IMR-90 (cell line): ENCODE results near the gene ZNF541. TPM values are rescaled to one million over a fixed set of nuclear protein-coding genes. Genes with fewer than 3 reads are reported as not detected.

Experiments
- ATAC-seq: fragments of 200-7000 bp; cut with Tn5 transposase; 2 replicates; pipeline ENCODE4 v1.9.1; 2020; ENCODE audit warnings: low read depth, mild to moderate bottlenecking, moderate library complexity
- BruUV-seq: library from RNA; stranded (reverse); fragments of 400-500 nt; replicated peaks from 2 replicates; lab custom pipeline; 2021; lab: Mats Ljungman, UMichigan
- CTCF ChIA-PET: fragments of 300-600 bp; formaldehyde crosslinking; extraction: SDS; loops from one replicate; lab custom pipeline; 2021; ENCODE audit warnings: antibody characterized with exemption; lab: Yijun Ruan, JAX
- POLR2A ChIA-PET: fragments of 300-600 bp; sonication (Branson Sonifier 250); formaldehyde crosslinking; loops from one replicate; lab custom pipeline; 2022; ENCODE audit warnings: antibody characterized with exemption; ENCODE audit not compliant: unreplicated experiment; lab: Charles Lee
- DNase-seq: peaks from one replicate; pipeline ENCODE4 v3.0.0; 2013
- H2AFZ ChIP-seq: replicated peaks from 2 replicates; pipeline ENCODE3; 2013; ENCODE audit warnings: low read length, mild to moderate bottlenecking; ENCODE audit not compliant: poor library complexity
- H2AK5ac ChIP-seq: 2 replicates; pipeline ENCODE4 v1.6.1; 2013; ENCODE audit warnings: low read depth, low read length, inconsistent platforms
- H2AK9ac ChIP-seq: replicated peaks from 2 replicates; pipeline ENCODE3; 2013; ENCODE audit warnings: mild to moderate bottlenecking, low read depth, low read length, moderate library complexity; ENCODE audit not compliant: poor library complexity
- H2BK120ac ChIP-seq: 2 replicates; pipeline ENCODE4 v1.6.1; 2013; ENCODE audit warnings: low read depth, low read length, inconsistent platforms
- H2BK15ac ChIP-seq: 3 replicates; pipeline ENCODE4 v1.6.1; 2013; ENCODE audit warnings: low read depth, low read length, inconsistent platforms
- H2BK20ac ChIP-seq: 2 replicates; pipeline ENCODE4 v1.6.1; 2013; ENCODE audit warnings: low read depth, mild to moderate bottlenecking, inconsistent platforms, low read length, moderate library complexity
- H2BK5ac ChIP-seq: 2 replicates; pipeline ENCODE4 v1.6.1; 2013; ENCODE audit warnings: mild to moderate bottlenecking, low read depth, low read length, inconsistent platforms; ENCODE audit not compliant: poor library complexity, severe bottlenecking
- H3K14ac ChIP-seq: replicated peaks from 2 replicates; pipeline ENCODE4 v1.6.1; 2013; ENCODE audit warnings: low read depth, low read length, inconsistent platforms
- H3K18ac ChIP-seq: 2 replicates; pipeline ENCODE4 v1.6.1; 2013; ENCODE audit warnings: low read depth, low read length, control low read depth
- H3K23ac ChIP-seq: 2 replicates; pipeline ENCODE4 v1.6.1; 2013; ENCODE audit warnings: low read depth, low read length, inconsistent platforms
- H3K27ac ChIP-seq: 2 replicates; pipeline ENCODE4 v1.5.1; 2013; ENCODE audit warnings: mild to moderate bottlenecking, control low read depth, low read length; ENCODE audit not compliant: insufficient read depth
- H3K27me3 ChIP-seq: 2 replicates; pipeline ENCODE4 v1.6.1; 2013; ENCODE audit warnings: low read length; ENCODE audit not compliant: control insufficient read depth, insufficient read depth
- H3K36me3 ChIP-seq: 2 replicates; pipeline ENCODE4 v1.6.1; 2013; ENCODE audit warnings: low read length, mixed read lengths; ENCODE audit not compliant: control insufficient read depth, insufficient read depth
- H3K4ac ChIP-seq: 2 replicates; pipeline ENCODE4 v1.6.1; 2013; ENCODE audit warnings: low read depth, low read length, inconsistent platforms
- H3K4me1 ChIP-seq: 2 replicates; pipeline ENCODE4 v1.6.1; 2013; ENCODE audit warnings: low read length, mixed read lengths; ENCODE audit not compliant: control insufficient read depth, insufficient read depth
- H3K4me2 ChIP-seq: 2 replicates; pipeline ENCODE4 v1.6.1; 2013; ENCODE audit warnings: low read depth, mild to moderate bottlenecking, control low read depth, low read length, moderate library complexity
- H3K4me3 ChIP-seq: 2 replicates; pipeline ENCODE4 v1.5.1; 2013; ENCODE audit warnings: low read depth, mild to moderate bottlenecking, control low read depth, low read length, moderate library complexity; ENCODE audit not compliant: insufficient read depth
- H3K56ac ChIP-seq: 2 replicates; pipeline ENCODE4 v1.6.1; 2013; ENCODE audit warnings: low read length, inconsistent platforms; ENCODE audit not compliant: insufficient read depth; ENCODE audit errors: extremely low read depth
- H3K79me1 ChIP-seq, 2 experiments: 2 replicates each; pipeline ENCODE4 v1.6.1; 2013; ENCODE audit warnings: low read length in 2 of 2, inconsistent platforms in 1 of 2, low read depth in 1 of 2
- H3K9ac ChIP-seq: 2 replicates; pipeline ENCODE4 v1.6.1; 2013; ENCODE audit warnings: low read depth, low read length, control low read depth
- H3K9me1 ChIP-seq: 2 replicates; pipeline ENCODE4 v1.6.1; 2013; ENCODE audit warnings: low read length, inconsistent platforms; ENCODE audit not compliant: insufficient read depth
- H3K9me3 ChIP-seq: 2 replicates; pipeline ENCODE4 v1.6.1; 2013; ENCODE audit warnings: low read length; ENCODE audit not compliant: control insufficient read depth, insufficient read depth
- H4K20me1 ChIP-seq: 2 replicates; pipeline ENCODE4 v1.6.1; 2013; ENCODE audit warnings: low read length, inconsistent platforms; ENCODE audit not compliant: insufficient read depth
- H4K5ac ChIP-seq: 2 replicates; pipeline ENCODE4 v1.6.1; 2013; ENCODE audit warnings: mild to moderate bottlenecking, low read depth, low read length, control low read depth
- H4K8ac ChIP-seq, 2 experiments: 2 replicates each; pipeline ENCODE4 v1.6.1; 2013; ENCODE audit warnings: low read depth in 2 of 2, low read length in 2 of 2, control low read depth in 1 of 2, inconsistent platforms in 1 of 2
- H4K91ac ChIP-seq: 2 replicates; pipeline ENCODE4 v1.6.1; 2013; ENCODE audit warnings: low read depth, low read length, inconsistent platforms; ENCODE audit not compliant: insufficient read depth
- BHLHE40 ChIP-seq: fragments of 150-350 bp; IDR thresholded peaks from 2 replicates; pipeline ENCODE4 v1.6.1; 2016; ENCODE audit warnings: mild to moderate bottlenecking, low read depth, low read length
- CEBPB ChIP-seq: IDR thresholded peaks from 2 replicates; pipeline ENCODE4 v1.6.1; 2012; ENCODE audit warnings: low read depth, low read length, improper control_type of control experiment
- CHD1 ChIP-seq: IDR thresholded peaks from 2 replicates; pipeline ENCODE4 v1.6.1; 2012; ENCODE audit warnings: low read depth, low read length, improper control_type of control experiment
- CTCF ChIP-seq: conservative IDR thresholded peaks from 2 replicates; pipeline ENCODE4 v1.5.1; 2012; ENCODE audit warnings: mild to moderate bottlenecking, low read depth, low read length, improper control_type of control experiment
- ELK1 ChIP-seq: fragments of 150-350 bp; IDR thresholded peaks from 2 replicates; pipeline ENCODE4 v1.6.1; 2016; ENCODE audit warnings: low read depth, mild to moderate bottlenecking, low read length, moderate library complexity, borderline replicate concordance
- FOS ChIP-seq: fragments of 150-350 bp; IDR thresholded peaks from 2 replicates; pipeline ENCODE4 v1.6.1; 2016; ENCODE audit warnings: low read depth, low read length
- MAFK ChIP-seq: IDR thresholded peaks from 2 replicates; pipeline ENCODE4 v1.6.1; 2012; ENCODE audit warnings: low read depth, low read length, improper control_type of control experiment
- MAZ ChIP-seq: IDR thresholded peaks from 2 replicates; pipeline ENCODE4 v1.6.1; 2012; ENCODE audit warnings: low read depth, mild to moderate bottlenecking, low read length, improper control_type of control experiment, moderate library complexity, borderline replicate concordance
- MXI1 ChIP-seq: IDR thresholded peaks from 2 replicates; pipeline ENCODE4 v1.6.1; 2012; ENCODE audit warnings: low read depth, mild to moderate bottlenecking, low read length, moderate library complexity, borderline replicate concordance
- NFE2L2 ChIP-seq: fragments of 150-350 bp; IDR thresholded peaks from 2 replicates; pipeline ENCODE4 v1.6.1; 2016; ENCODE audit warnings: low read depth, mild to moderate bottlenecking, low read length
- POLR2A ChIP-seq: IDR thresholded peaks from 2 replicates; pipeline ENCODE4 v1.6.1; 2012; ENCODE audit warnings: mild to moderate bottlenecking, low read depth, low read length
- RAD21 ChIP-seq: IDR thresholded peaks from 2 replicates; pipeline ENCODE4 v1.6.1; 2012; ENCODE audit warnings: low read length, improper control_type of control experiment
- RCOR1 ChIP-seq: IDR thresholded peaks from 2 replicates; pipeline ENCODE4 v1.6.1; 2012; ENCODE audit warnings: mild to moderate bottlenecking, low read length, improper control_type of control experiment; ENCODE audit not compliant: insufficient replicate concordance
- RFX5 ChIP-seq: IDR thresholded peaks from 2 replicates; pipeline ENCODE4 v1.8.0; 2012; ENCODE audit warnings: low read depth, mild to moderate bottlenecking, low read length, moderate library complexity
- SMC3 ChIP-seq: fragments of 150-350 bp; IDR thresholded peaks from 2 replicates; pipeline ENCODE4 v1.6.1; 2016; ENCODE audit warnings: low read depth, mild to moderate bottlenecking, antibody characterized with exemption, low read length, moderate library complexity
- USF2 ChIP-seq: fragments of 150-350 bp; IDR thresholded peaks from 2 replicates; pipeline ENCODE4 v1.6.1; 2017; ENCODE audit warnings: mild to moderate bottlenecking, antibody characterized with exemption, low read length, low read depth
- WGBS, 2 experiments: methylation state at CpG; one replicate each; pipeline versions ENCODE4 v1.1.5 to v1.1.7; 2013; ENCODE audit warnings: missing lambda C conversion rate in 2 of 2; ENCODE audit not compliant: insufficient read length in 1 of 2; ENCODE audit errors: extremely low coverage in 2 of 2; 5-methylcytosine and 5-hydroxymethylcytosine counted together
- dilution Hi-C: fragments of 300-500 bp; cut with HindIII; formaldehyde crosslinking; loops from one replicate; pipeline ENCODE4 v1.14.3; 2018; ENCODE audit warnings: low sequenced_read_pairs; ENCODE audit not compliant: unreplicated experiment
- in situ Hi-C: fragments of 300-500 bp; cut with MboI; formaldehyde crosslinking; loops from 3 replicates; pipeline ENCODE4 v1.14.3; 2019; ENCODE audit warnings: low sequenced_read_pairs, inconsistent platforms, mixed read lengths
- intact Hi-C: fragments of 100-400 bp; cut with micrococcal nuclease; formaldehyde crosslinking; loops from 2 replicates; pipeline ENCODE4 v1.10.0; 2022
- polyA plus RNA-seq, 3 experiments: library from polyadenylated mRNA; depleted of rRNA; stranded (reverse); fragments of >200 nt; gene quantifications; 2 replicates each; pipeline ENCODE4 v1.2.3, GENCODE V29; 2012; ENCODE audit warnings: low replicate concordance in 1 of 3
- total RNA-seq: library from RNA; depleted of rRNA; stranded (reverse); fragments of >200 nt; gene quantifications from 2 replicates; pipeline ENCODE4 v1.2.3, GENCODE V29; 2012

The ZNF541 gene
- total and polyA plus RNA-seq, 2 of the 4 experiments (the other 2 are of a cell fraction), result not detected

GRCh38 chr19:47537493-47537892 is 35.5 kb downstream of the ZNF541 start:
- H4K20me1 ChIP-seq, result no peaks in the 10 kb centered on the region
- ATAC-seq, result no peak
- no peak overlapping the region for H3K4me2 ChIP-seq
- H3K9me3 ChIP-seq, result no peaks in the 10 kb centered on the region
- CTCF ChIA-PET, result interaction anchor here (0.5 kb wide), 1 partner anchor 61 kb away, joined by 3 read pairs; no protein-coding TSS in a partner anchor
- H2AFZ ChIP-seq, result no peak overlapping the region
- no peak overlapping the region for H2AK5ac ChIP-seq
- DNase-seq, result no peak
- H3K27ac ChIP-seq, result no peak overlapping the region
- TF ChIP-seq MAFK (no peak), RAD21 (no peak), MAZ (no peak), POLR2A (no peak), NFE2L2 (no peak), BHLHE40 (no peak), RFX5 (no peak), MXI1 (no peak), CHD1 (no peak), RCOR1 (no peak), ELK1 (no peak), USF2 (no peak), CEBPB (no peak), FOS (no peak), CTCF (no peak), SMC3 (no peak)
- H3K4me1 ChIP-seq, result peaks cover 3% of the 10 kb centered on the region
- H3K36me3 ChIP-seq, result no peaks in the 10 kb centered on the region
- in situ Hi-C loops (no loop called here), intact Hi-C loops (no loop called here), dilution Hi-C loops (no loop called here)
- H4K5ac ChIP-seq, result no peak overlapping the region
- H2BK20ac ChIP-seq, result no peak overlapping the region
- H3K79me1 ChIP-seq, result no peaks in the 10 kb centered on the region
- no peak overlapping the region for H2BK15ac ChIP-seq
- H4K8ac ChIP-seq, result no peak overlapping the region
- H3K4ac ChIP-seq, result no peak overlapping the region
- H3K9me1 ChIP-seq, result no peaks in the 10 kb centered on the region
- no peak overlapping the region for H2BK5ac ChIP-seq
- H3K4me3 ChIP-seq, result no peak overlapping the region
- H3K23ac ChIP-seq, result no peak overlapping the region
- H3K14ac ChIP-seq, result no peak overlapping the region
- no peak overlapping the region for H3K18ac ChIP-seq
- no peak overlapping the region for H2AK9ac ChIP-seq
- POLR2A ChIA-PET, result no interaction called here
- H3K56ac ChIP-seq, result no peak overlapping the region
- 100% methylated on average over 1 of the region's 4 CpGs; no CpG with 5 or more reads in 1 of the 2 experiments for WGBS, 2 experiments
- H3K27me3 ChIP-seq, result peaks cover 19% of the 10 kb centered on the region
- H2BK120ac ChIP-seq, result no peak overlapping the region
- H3K9ac ChIP-seq, result no peak overlapping the region
- no peak overlapping the region for H4K91ac ChIP-seq
- no TSS peak for BruUV-seq
